Pancreas (tissue), 10 donors: ENCODE results near the gene FBN2. TPM values are rescaled to one million over a fixed set of nuclear protein-coding genes. Genes with fewer than 3 reads are reported as not detected.

Experiments
- ATAC-seq, 4 donors: fragments of 200-7000 bp; cut with Tn5 transposase; one replicate each; pipeline versions ENCODE4 v1.8.0 to v1.9.1; 2020; ENCODE audit warnings: mild to moderate bottlenecking in 4 of 4, moderate library complexity in 4 of 4
- DNase-seq, 6 donors: peaks; one replicate each; pipeline ENCODE4 v3.0.0-alpha.2; 2020
- FAIRE-seq: peaks from 2 replicates; lab custom pipeline; 2012; peaks lifted over from hg19 to GRCh38; lab: Jason Lieb, UNC
- H3K27ac ChIP-seq, 4 donors: fragments of 200-600 bp; sonication (generic); 1 replicate in 3 of 4; 2 replicates in 1 of 4; pipeline versions ENCODE4 v1.5.0 to v1.8.0; 2020
- H3K27me3 ChIP-seq, 4 donors: fragments of 200-600 bp; one replicate each; pipeline ENCODE4 v1.8.0; 2021
- H3K36me3 ChIP-seq, 3 donors: fragments of 200-600 bp; sonication (generic) in 1 of 3; one replicate each; pipeline versions ENCODE4 v1.5.0 to v1.8.0; 2020 to 2021
- H3K4me1 ChIP-seq, 3 donors: fragments of 200-600 bp; one replicate each; pipeline ENCODE4 v1.8.0; 2021
- H3K4me3 ChIP-seq, 4 donors: fragments of 200-600 bp; sonication (generic) in 2 of 4; one replicate each; pipeline versions ENCODE4 v1.5.0 to v1.8.0; 2020 to 2021
- H3K9me3 ChIP-seq, 4 donors: fragments of 200-600 bp; one replicate each; pipeline ENCODE4 v1.8.0; 2021
- WGBS, 2 donors: extraction: QIAGEN DNeasy Blood & Tissue Kit; methylation state at CpG; one replicate each; pipeline ENCODE4 v1.1.7; 2013; 5-methylcytosine and 5-hydroxymethylcytosine counted together
- intact Hi-C, 3 donors: fragments of 100-400 bp; cut with DNase I; formaldehyde crosslinking; loops; one replicate each; pipeline versions ENCODE4 v1.11.1 to v1.14.2; 2022
- polyA plus RNA-seq, 2 donors: library from polyadenylated mRNA; stranded (reverse); fragments of 200-250 nt; gene quantifications; one replicate each; pipeline ENCODE4 v1.2.3, GENCODE V29; 2013
- total RNA-seq, 6 donors: library from RNA; stranded (reverse); fragmentation: NEBNext Ultra II Directional in 4 of 6; extraction: Animal tissue kit (Norgen Biotek cat#: 25700) in 4 of 6; gene quantifications; one replicate each; pipeline versions ENCODE4 v1.2.1 to v1.2.4, GENCODE V29; 2021 to 2023
- TF ChIP-seq, protein P1 (sequence below), 4 donors: fragments of 200-600 bp; sonication (generic) in 3 of 4; IDR thresholded peaks; one replicate each; pipeline versions ENCODE4 v1.5.0 to v1.8.0; 2021; ENCODE audit warnings: antibody characterized with exemption in 4 of 4
- donor health status: healthy with polysubstance abuse.
- donor health status: DM: no; HTN: no; CAD: no; lungs with moderate emphysema.
- donor health status: DM: no; HTN: no; CAD: no.
- donor health status: control.
- donor health status: control.
- donor health status: Bipolar disorder and iron deficiency.
- donor health status: DM: yes; HTN: yes; CAD: no.
- donor health status: DM: no; HTN: no; CAD: no.
- donor health status: DM: no; HTN: no; CAD: no.
- donor health status: DM: yes; HTN: yes; CAD: no.

FBN2 gene
- total and polyA plus RNA-seq, 8 donors = 0.04 to 0.78 (median 0.18) TPM; not detected in 3

DNA sequence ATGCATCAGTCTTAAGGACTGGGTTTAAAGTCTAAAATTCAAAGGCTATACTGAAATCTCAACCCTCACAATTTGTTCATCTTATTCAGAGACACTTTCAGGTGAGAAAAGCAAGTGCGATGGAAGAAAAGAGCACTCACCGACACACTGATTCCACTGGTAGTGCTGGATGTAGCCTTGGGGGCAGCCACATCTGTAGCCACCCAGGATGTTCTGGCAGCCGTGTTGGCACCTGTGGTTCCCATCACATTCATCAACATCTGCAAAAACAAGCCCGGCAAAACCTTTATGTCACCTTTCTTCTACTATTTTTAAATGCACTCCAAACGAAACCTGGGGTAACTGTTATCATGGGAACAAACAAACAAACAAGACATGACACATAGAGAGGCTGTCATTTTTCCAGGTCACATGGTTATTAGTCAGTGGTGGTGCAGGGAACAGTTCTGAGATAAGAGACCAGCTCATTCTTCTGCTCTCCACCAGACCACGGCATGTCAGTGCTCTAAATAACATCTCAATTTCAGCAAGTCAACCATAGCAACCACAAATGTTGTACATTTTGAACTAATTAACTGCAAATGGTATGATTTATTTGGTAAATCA is 266.1 kb downstream of the FBN2 start:
- no peak overlapping the region for H3K4me3 ChIP-seq
- no peak for DNase-seq
- no peaks in the 10 kb centered on the region for H3K4me1 ChIP-seq
- FAIRE-seq = no peak
- WGBS, 2 donors = 59 to 72% methylated on average over 6 of the region's 6 CpGs
- no peaks in the 10 kb centered on the region for H3K9me3 ChIP-seq
- no peak for ATAC-seq
- TF ChIP-seq, protein P1, sequence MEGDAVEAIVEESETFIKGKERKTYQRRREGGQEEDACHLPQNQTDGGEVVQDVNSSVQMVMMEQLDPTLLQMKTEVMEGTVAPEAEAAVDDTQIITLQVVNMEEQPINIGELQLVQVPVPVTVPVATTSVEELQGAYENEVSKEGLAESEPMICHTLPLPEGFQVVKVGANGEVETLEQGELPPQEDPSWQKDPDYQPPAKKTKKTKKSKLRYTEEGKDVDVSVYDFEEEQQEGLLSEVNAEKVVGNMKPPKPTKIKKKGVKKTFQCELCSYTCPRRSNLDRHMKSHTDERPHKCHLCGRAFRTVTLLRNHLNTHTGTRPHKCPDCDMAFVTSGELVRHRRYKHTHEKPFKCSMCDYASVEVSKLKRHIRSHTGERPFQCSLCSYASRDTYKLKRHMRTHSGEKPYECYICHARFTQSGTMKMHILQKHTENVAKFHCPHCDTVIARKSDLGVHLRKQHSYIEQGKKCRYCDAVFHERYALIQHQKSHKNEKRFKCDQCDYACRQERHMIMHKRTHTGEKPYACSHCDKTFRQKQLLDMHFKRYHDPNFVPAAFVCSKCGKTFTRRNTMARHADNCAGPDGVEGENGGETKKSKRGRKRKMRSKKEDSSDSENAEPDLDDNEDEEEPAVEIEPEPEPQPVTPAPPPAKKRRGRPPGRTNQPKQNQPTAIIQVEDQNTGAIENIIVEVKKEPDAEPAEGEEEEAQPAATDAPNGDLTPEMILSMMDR (IDR thresholded peaks at IDR 0.05) = no peak
- H3K27me3 ChIP-seq = peaks cover 0 to 3% (median 0%) of the 10 kb centered on the region in 4 donors
- no peak overlapping the region for H3K27ac ChIP-seq
- no peaks in the 10 kb centered on the region for H3K36me3 ChIP-seq
- intact Hi-C loops = no loop called here

DNA sequence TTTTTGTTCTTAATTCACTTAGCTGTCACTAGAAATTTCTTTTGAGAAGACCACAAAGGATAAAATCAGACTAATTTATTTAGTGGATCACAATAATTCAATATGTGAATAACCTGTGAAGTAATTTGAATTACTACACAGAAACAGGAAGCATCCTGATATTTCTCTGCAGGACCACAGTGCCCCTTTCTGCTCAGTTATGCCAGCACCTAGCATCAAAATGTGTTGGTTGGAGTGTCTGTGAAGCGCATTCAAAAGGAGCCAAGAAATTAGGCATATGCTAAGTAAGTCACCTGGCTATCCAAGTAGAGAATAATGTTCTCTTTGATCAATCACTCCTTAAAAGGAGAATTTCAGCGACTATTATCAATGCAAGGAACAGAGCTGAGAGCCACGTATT is 267.0 kb downstream of the FBN2 start:
- Histone ChIP-seq H3K27ac (no peak overlapping the region), H3K36me3 (no peaks in the 10 kb centered on the region), H3K4me1 (no peaks in the 10 kb centered on the region), H3K27me3 (peaks cover 0 to 3% (median 0%) of the 10 kb centered on the region in 4 donors), H3K9me3 (no peaks in the 10 kb centered on the region), H3K4me3 (no peak overlapping the region)
- TF ChIP-seq, protein P1 (IDR thresholded peaks at IDR 0.05) = no peak
- DNase-seq (no peak), ATAC-seq (no peak), FAIRE-seq (no peak)
- intact Hi-C loops = no loop called here
- WGBS, 2 donors = 63% methylated on average over 3 of the region's 3 CpGs

- intact Hi-C loops = no loop called here
- H3K9me3 ChIP-seq = no peaks in the 10 kb centered on the region
- 67 to 73% methylated on average over 3 of the region's 3 CpGs for WGBS, 2 donors
- no peak overlapping the region for H3K27ac ChIP-seq
- H3K27me3 ChIP-seq = peaks cover 0 to 3% (median 0%) of the 10 kb centered on the region in 4 donors
- ATAC-seq = no peak
- no peak for DNase-seq
- FAIRE-seq = no peak
- no peaks in the 10 kb centered on the region for H3K36me3 ChIP-seq
- TF ChIP-seq, protein P1 (IDR thresholded peaks at IDR 0.05) = no peak
- H3K4me1 ChIP-seq = no peaks in the 10 kb centered on the region
- no peak overlapping the region for H3K4me3 ChIP-seq
These were observed 273.3 kb downstream of the FBN2 start for GRCh38 chr5:128264564-128265360.

GRCh38 chr5:128263357-128263756 is 274.7 kb downstream of the FBN2 start:
- TF ChIP-seq, protein P1 (IDR thresholded peaks at IDR 0.05) = no peak
- no peak for DNase-seq
- Histone ChIP-seq H3K9me3 (no peaks in the 10 kb centered on the region), H3K36me3 (no peaks in the 10 kb centered on the region), H3K4me1 (no peaks in the 10 kb centered on the region), H3K27me3 (peaks cover 0 to 1% (median 0%) of the 10 kb centered on the region in 4 donors), H3K27ac (no peak overlapping the region), H3K4me3 (no peak overlapping the region)
- 58 to 65% methylated on average over 12 of the region's 12 CpGs for WGBS, 2 donors
- intact Hi-C loops = no loop called here
- ATAC-seq = no peak
- no peak for FAIRE-seq

- DNase-seq (no peak), FAIRE-seq (no peak), ATAC-seq (no peak)
- WGBS, 2 donors = 61 to 70% methylated on average over 6 of the region's 6 CpGs
- TF ChIP-seq, protein P1 (IDR thresholded peaks at IDR 0.05) = no peak
- H3K36me3 ChIP-seq = no peaks in the 10 kb centered on the region
- H3K27ac ChIP-seq = no peak overlapping the region
- H3K4me3 ChIP-seq = no peak overlapping the region
- H3K4me1 ChIP-seq = no peaks in the 10 kb centered on the region
- H3K27me3 ChIP-seq = no peaks in the 10 kb centered on the region
- no peaks in the 10 kb centered on the region for H3K9me3 ChIP-seq
- intact Hi-C loops = no loop called here
These were observed 275.1 kb downstream of the FBN2 start for GRCh38 chr5:128262911-128263310.
